ENCODE data around the gene NR1D1.

DNA sequence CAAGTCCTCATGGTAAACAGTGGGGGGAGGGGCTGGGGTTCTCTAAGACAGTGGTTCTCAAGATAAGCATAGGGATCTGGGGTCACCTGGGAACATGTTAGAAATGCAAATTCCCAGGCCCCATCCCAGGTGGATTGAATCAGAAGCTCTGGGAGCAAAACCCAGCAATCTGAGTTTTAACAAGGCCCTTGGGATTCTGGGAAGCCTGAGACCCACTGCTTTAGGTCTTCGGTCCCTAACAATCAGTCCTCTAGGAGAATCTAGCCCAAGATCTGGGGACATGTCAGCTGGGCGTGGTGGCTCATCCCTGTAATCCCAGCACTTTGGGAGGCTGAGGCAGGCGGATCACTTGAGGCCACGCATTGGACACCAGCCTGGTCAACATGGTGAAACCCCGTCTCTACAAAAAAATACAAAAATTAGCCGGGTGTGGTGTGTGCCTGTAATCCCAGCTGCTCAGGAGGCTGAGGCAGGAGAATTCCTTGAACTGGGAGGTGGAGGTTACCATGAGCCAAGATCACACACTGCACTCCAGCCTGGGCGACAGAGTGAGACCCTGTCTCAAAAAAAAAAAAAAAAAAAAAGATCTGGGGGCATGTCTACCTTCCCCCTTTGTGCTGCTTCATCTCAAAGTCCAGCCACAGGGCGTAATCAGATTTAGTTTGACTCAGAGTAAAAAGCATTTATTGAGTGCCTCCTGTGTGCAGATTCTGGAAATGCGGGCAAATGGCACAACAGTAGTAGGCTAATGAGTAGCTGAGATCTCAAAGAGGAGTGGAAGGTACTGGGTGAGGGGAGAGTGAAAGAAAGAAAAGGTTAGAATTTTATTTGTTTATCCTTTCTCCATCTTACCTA lies 8.8 kb upstream of the NR1D1 start:
- no peak for TF ChIP-seq EZH2phosphoT487 (IDR thresholded peaks at IDR 0.05; ENCODE audit: borderline replicate concordance, low read length)
- TF ChIP-seq, protein P1, sequence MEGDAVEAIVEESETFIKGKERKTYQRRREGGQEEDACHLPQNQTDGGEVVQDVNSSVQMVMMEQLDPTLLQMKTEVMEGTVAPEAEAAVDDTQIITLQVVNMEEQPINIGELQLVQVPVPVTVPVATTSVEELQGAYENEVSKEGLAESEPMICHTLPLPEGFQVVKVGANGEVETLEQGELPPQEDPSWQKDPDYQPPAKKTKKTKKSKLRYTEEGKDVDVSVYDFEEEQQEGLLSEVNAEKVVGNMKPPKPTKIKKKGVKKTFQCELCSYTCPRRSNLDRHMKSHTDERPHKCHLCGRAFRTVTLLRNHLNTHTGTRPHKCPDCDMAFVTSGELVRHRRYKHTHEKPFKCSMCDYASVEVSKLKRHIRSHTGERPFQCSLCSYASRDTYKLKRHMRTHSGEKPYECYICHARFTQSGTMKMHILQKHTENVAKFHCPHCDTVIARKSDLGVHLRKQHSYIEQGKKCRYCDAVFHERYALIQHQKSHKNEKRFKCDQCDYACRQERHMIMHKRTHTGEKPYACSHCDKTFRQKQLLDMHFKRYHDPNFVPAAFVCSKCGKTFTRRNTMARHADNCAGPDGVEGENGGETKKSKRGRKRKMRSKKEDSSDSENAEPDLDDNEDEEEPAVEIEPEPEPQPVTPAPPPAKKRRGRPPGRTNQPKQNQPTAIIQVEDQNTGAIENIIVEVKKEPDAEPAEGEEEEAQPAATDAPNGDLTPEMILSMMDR (IDR thresholded peaks at IDR 0.05; ENCODE audit: low read depth, low read length, poor library complexity, severe bottlenecking), result no peak

Data from DOHH2 (cell line).